ENCODE data around the gene CLEC4A. TPM values are rescaled to one million over a fixed set of nuclear protein-coding genes. Genes with fewer than 3 reads are reported as not detected.
A peak's percentile ranks its signal among the peaks of the same experiment; 100 is the strongest.
"Not testable (repeated sequence)": the region's sequence is repeated elsewhere in the genome, so short reads cannot be mapped to it uniquely, and the experiment has no call there.

Gene CLEC4A
- total RNA-seq (1 to 10 TPM; 1.4 to 2.9 TPM), polyA plus RNA-seq (under 1 TPM; 0.39 to 0.82 (median 0.60) TPM), total RNA-seq (0 to 0.25 (median 0.09) reads per million in 6 experiments)

- H3K4me1 Mint-ChIP-seq: peaks cover 15 to 38% (median 22%) of the 10 kb centered on the region in 4 donors
- H3K27me3 Mint-ChIP-seq: no peaks in the 10 kb centered on the region
- peak within 1 kb of the TSS in 2 of 10 donors; percentile 4 to 78 for H3K4me3 Mint-ChIP-seq
- POLR2A ChIA-PET: no interaction called here
- no peak for DNase-seq
- peaks cover 3 to 36% (median 5%) of the 10 kb centered on the region in 3 donors for H3K36me3 Mint-ChIP-seq
- H3K27ac Mint-ChIP-seq: peak within 1 kb of the TSS in 6 of 10 donors; percentile 14 to 71 (median 42)
- no peak for ATAC-seq
- no peaks in the 10 kb centered on the region for H3K9me3 Mint-ChIP-seq
Measured at GRCh38 chr12:8123124-8123912, at the start of gene CLEC4A. TSS of gene CLEC4A (plus strand) at chr12:8123617. CDS start at chr12:8123879, 262 bp downstream.

GRCh38 chr12:8075935-8076334, 47.5 kb upstream of the CLEC4A start:
- ATAC-seq (no peak), DNase-seq (no peak)
- Mint-ChIP-seq H3K4me3 (no peak overlapping the region), H3K36me3 (no peaks in the 10 kb centered on the region), H3K9me3 (no peaks in the 10 kb centered on the region), H3K27ac (no peak overlapping the region), H3K27me3 (peaks cover 0 to 2% (median 0%) of the 10 kb centered on the region in 5 donors), H3K4me1 (peaks cover 12 to 37% (median 26%) of the 10 kb centered on the region in 4 donors)
- POLR2A ChIA-PET: interaction anchor here (1.0 to 3.8 kb wide), 2 partner anchors 10 to 140 kb away, joined by 3 to 18 read pairs; partner anchors contain the start of genes C3AR1 and SLC2A3

- peaks cover 0 to 2% (median 0%) of the 10 kb centered on the region in 5 donors for H3K27me3 Mint-ChIP-seq
- no peaks in the 10 kb centered on the region for H3K36me3 Mint-ChIP-seq
- H3K4me1 Mint-ChIP-seq: peaks cover 12 to 41% (median 30%) of the 10 kb centered on the region in 4 donors
- H3K27ac Mint-ChIP-seq: no peak overlapping the region
- ATAC-seq: no peak
- no peak overlapping the region for H3K4me3 Mint-ChIP-seq
- H3K9me3 Mint-ChIP-seq: no peaks in the 10 kb centered on the region
- DNase-seq: no peak
- POLR2A ChIA-PET: interaction anchor here (1.0 to 3.8 kb wide), 2 partner anchors 10 to 140 kb away, joined by 3 to 18 read pairs; partner anchors contain the start of genes C3AR1 and SLC2A3
Measured at GRCh38 chr12:8076366-8076765, 47.1 kb upstream of the CLEC4A start.

GRCh38 chr12:8077207-8077606, 46.2 kb upstream of the CLEC4A start:
- H3K4me1 Mint-ChIP-seq: peaks cover 12 to 48% (median 31%) of the 10 kb centered on the region in 4 donors
- POLR2A ChIA-PET: interaction anchor here (1.0 to 3.8 kb wide), 6 partner anchors 9 to 217 kb away, joined by 3 to 18 read pairs (median 6); partner anchors contain the start of genes C3AR1, FOXJ2 and SLC2A3

GRCh38 chr12:8078398-8078797, 45.0 kb upstream of the CLEC4A start:
- H3K4me1 Mint-ChIP-seq: peaks cover 16 to 59% (median 42%) of the 10 kb centered on the region in 4 donors
- peak overlapping the region; percentile 84 to 100 (median 96) for H3K27ac Mint-ChIP-seq
- ATAC-seq: peak; percentile 29 to 35
- no peaks in the 10 kb centered on the region for H3K9me3 Mint-ChIP-seq
- peaks cover 0 to 1% (median 0%) of the 10 kb centered on the region in 3 donors for H3K36me3 Mint-ChIP-seq
- POLR2A ChIA-PET: interaction anchor here (0.6 to 3.8 kb wide), 17 partner anchors 8 to 1266 kb away, joined by 3 to 18 read pairs (median 4); partner anchors contain the start of genes C3AR1, FOXJ2 and SLC2A3
- peak; percentile 42 to 89 (median 68) for DNase-seq
- peaks cover 0 to under 1% (median 0%) of the 10 kb centered on the region in 5 donors for H3K27me3 Mint-ChIP-seq
- H3K4me3 Mint-ChIP-seq: peak overlapping the region in 6 of 10 donors; percentile 15 to 36 (median 25)

More at GRCh38 chr12:8077207-8077606, 46.2 kb upstream of the CLEC4A start:
- DNase-seq (no peak), ATAC-seq (no peak)
- Mint-ChIP-seq H3K4me3 (no peak overlapping the region), H3K9me3 (no peaks in the 10 kb centered on the region), H3K36me3 (no peaks in the 10 kb centered on the region), H3K27ac (peak overlapping the region in 8 of 10 donors; percentile 5 to 63 (median 34)), H3K27me3 (peaks cover 0 to 2% (median 0%) of the 10 kb centered on the region in 5 donors)

GRCh38 chr12:8078916-8079315, 44.5 kb upstream of the CLEC4A start:
- Mint-ChIP-seq H3K27ac (peak overlapping the region; percentile 84 to 100 (median 96)), H3K4me1 (peaks cover 18 to 65% (median 46%) of the 10 kb centered on the region in 4 donors), H3K4me3 (peak overlapping the region in 6 of 10 donors; percentile 15 to 36 (median 25)), H3K36me3 (peaks cover 0 to 6% (median 0%) of the 10 kb centered on the region in 3 donors), H3K9me3 (no peaks in the 10 kb centered on the region), H3K27me3 (no peaks in the 10 kb centered on the region)
- DNase-seq (no peak), ATAC-seq (no peak)
- POLR2A ChIA-PET: interaction anchor here (0.6 to 3.8 kb wide), 15 partner anchors 8 to 1266 kb away, joined by 3 to 18 read pairs (median 4); partner anchors contain the start of genes C3AR1 and FOXJ2

- Mint-ChIP-seq H3K4me3 (peak overlapping the region; percentile 4 to 99 (median 60)), H3K27me3 (no peaks in the 10 kb centered on the region), H3K9me3 (no peaks in the 10 kb centered on the region), H3K4me1 (peaks cover 25 to 75% (median 58%) of the 10 kb centered on the region in 4 donors), H3K36me3 (peaks cover 0 to 13% (median 0%) of the 10 kb centered on the region in 3 donors), H3K27ac (peak overlapping the region; percentile 80 to 100 (median 98))
- ATAC-seq: no peak
- no peak for DNase-seq
- POLR2A ChIA-PET: no interaction called here
Measured at GRCh38 chr12:8080120-8080519, 43.3 kb upstream of the CLEC4A start.

- H3K36me3 Mint-ChIP-seq: peaks cover 0 to 21% (median 3%) of the 10 kb centered on the region in 3 donors
- no peaks in the 10 kb centered on the region for H3K9me3 Mint-ChIP-seq
- POLR2A ChIA-PET: interaction anchor here (0.7 to 2.4 kb wide), 8 partner anchors 11 to 221 kb away, joined by 3 to 18 read pairs (median 4); partner anchors contain the start of genes C3AR1, FOXJ2 and SLC2A3
- no peaks in the 10 kb centered on the region for H3K27me3 Mint-ChIP-seq
- peak overlapping the region; percentile 91 to 100 (median 99) for H3K27ac Mint-ChIP-seq
- peak in 1 of 2 donors; percentile 12 for ATAC-seq
- peaks cover 27 to 84% (median 65%) of the 10 kb centered on the region in 4 donors for H3K4me1 Mint-ChIP-seq
- peak in 6 of 10 donors; percentile 5 to 34 (median 20) for DNase-seq
- peak overlapping the region; percentile 80 to 99 (median 96) for H3K4me3 Mint-ChIP-seq
Measured at GRCh38 chr12:8081251-8081920, 42.0 kb upstream of the CLEC4A start.

- DNase-seq (no peak), ATAC-seq (no peak)
- Mint-ChIP-seq H3K4me3 (peak overlapping the region; percentile 80 to 99 (median 96)), H3K9me3 (no peaks in the 10 kb centered on the region), H3K4me1 (peaks cover 29 to 89% (median 69%) of the 10 kb centered on the region in 4 donors), H3K27me3 (no peaks in the 10 kb centered on the region), H3K36me3 (peaks cover 0 to 24% (median 3%) of the 10 kb centered on the region in 3 donors), H3K27ac (peak overlapping the region; percentile 91 to 100 (median 99))
- POLR2A ChIA-PET: interaction anchor here (0.6 to 2.4 kb wide), 5 partner anchors 10 to 112 kb away, joined by 3 to 18 read pairs (median 5); partner anchors contain the start of genes C3AR1 and FOXJ2
Measured at GRCh38 chr12:8082808-8083100, 40.7 kb upstream of the CLEC4A start.

GRCh38 chr12:8084351-8084750, 39.1 kb upstream of the CLEC4A start:
- peaks cover 37 to 89% (median 69%) of the 10 kb centered on the region in 4 donors for H3K4me1 Mint-ChIP-seq
- peak overlapping the region; percentile 60 to 100 (median 99) for H3K27ac Mint-ChIP-seq
- POLR2A ChIA-PET: interaction anchor here (1.2 kb wide), 1 partner anchor 57 kb away, joined by 3 read pairs; no protein-coding TSS in a partner anchor
- not testable (repeated sequence) for H3K9me3 Mint-ChIP-seq, H3K27me3 Mint-ChIP-seq, DNase-seq, ATAC-seq
- H3K36me3 Mint-ChIP-seq: peaks cover 0 to 24% (median 3%) of the 10 kb centered on the region in 3 donors
- H3K4me3 Mint-ChIP-seq: peak overlapping the region; percentile 71 to 99 (median 96)

- no peak for ATAC-seq
- H3K27ac Mint-ChIP-seq: peak overlapping the region; percentile 90 to 95 (median 94)
- peaks cover 3 to 54% (median 23%) of the 10 kb centered on the region in 3 donors for H3K36me3 Mint-ChIP-seq
- H3K9me3 Mint-ChIP-seq: no peaks in the 10 kb centered on the region
- DNase-seq: peak in 1 of 10 donors; percentile 21
- POLR2A ChIA-PET: interaction anchor here (0.7 kb wide), 1 partner anchor 1109 kb away, joined by 4 read pairs; no protein-coding TSS in a partner anchor
- H3K4me1 Mint-ChIP-seq: peaks cover 26 to 75% (median 53%) of the 10 kb centered on the region in 4 donors
- peak overlapping the region; percentile 64 to 83 (median 78) for H3K4me3 Mint-ChIP-seq
- no peaks in the 10 kb centered on the region for H3K27me3 Mint-ChIP-seq
Measured at GRCh38 chr12:8087666-8088065, 35.8 kb upstream of the CLEC4A start.
